Activated CD8-positive, alpha-beta memory T cell treated with anti-CD3 and anti-CD28 coated beads, Interleukin-2, amount 50 U/mL, for 24 hours (primary cell): ENCODE data around the gene ACTN4.
"Not testable (repeated sequence)": the region's sequence is repeated elsewhere in the genome, so short reads cannot be mapped to it uniquely, and the experiment has no call there.

Experiments used
- DNase-seq: peaks from one replicate; pipeline ENCODE4 v3.0.0-alpha.2; 2020; ENCODE audit errors: extremely low read depth

ACTN4 gene

GRCh38 chr19:38766276-38767047, 119.0 kb downstream of the ACTN4 start:
- no peak for DNase-seq

GRCh38 chr19:38769635-38770211, 122.3 kb downstream of the ACTN4 start:
- DNase-seq: peak; percentile 59

- DNase-seq: not testable (repeated sequence)
Measured at GRCh38 chr19:38770228-38770948, 122.9 kb downstream of the ACTN4 start.

GRCh38 chr19:38770949-38771275, 123.5 kb downstream of the ACTN4 start:
- DNase-seq: not testable (repeated sequence)

DNA sequence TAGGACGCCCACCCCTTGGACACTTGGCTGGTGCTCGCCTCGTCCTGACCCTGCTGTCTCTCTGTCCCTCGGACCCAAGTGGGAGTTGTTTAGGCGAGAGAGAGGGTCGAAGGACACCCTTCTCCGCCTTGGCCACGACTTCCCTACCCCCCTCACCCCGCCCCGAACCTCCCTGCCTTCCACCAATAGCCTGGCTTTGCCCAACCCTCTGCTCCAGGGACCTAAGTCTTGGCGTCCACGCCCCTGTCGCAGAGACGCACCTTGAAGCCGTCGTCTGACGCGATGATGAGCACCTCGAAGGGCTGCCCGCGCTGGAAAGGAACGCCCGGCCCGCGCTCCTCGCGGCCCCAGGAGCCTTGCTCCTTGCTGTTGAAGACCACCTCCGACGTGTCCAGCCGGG, 124.1 kb downstream of the ACTN4 start:
- DNase-seq: not testable (repeated sequence)

GRCh38 chr19:38773469-38774177, 126.2 kb downstream of the ACTN4 start, which contains the start of gene LGALS7:
Gene LGALS7, minus strand, starts transcription at chr19:38773517. Its CDS starts 25 bp downstream, at chr19:38773492.
- no peak for DNase-seq

DNA sequence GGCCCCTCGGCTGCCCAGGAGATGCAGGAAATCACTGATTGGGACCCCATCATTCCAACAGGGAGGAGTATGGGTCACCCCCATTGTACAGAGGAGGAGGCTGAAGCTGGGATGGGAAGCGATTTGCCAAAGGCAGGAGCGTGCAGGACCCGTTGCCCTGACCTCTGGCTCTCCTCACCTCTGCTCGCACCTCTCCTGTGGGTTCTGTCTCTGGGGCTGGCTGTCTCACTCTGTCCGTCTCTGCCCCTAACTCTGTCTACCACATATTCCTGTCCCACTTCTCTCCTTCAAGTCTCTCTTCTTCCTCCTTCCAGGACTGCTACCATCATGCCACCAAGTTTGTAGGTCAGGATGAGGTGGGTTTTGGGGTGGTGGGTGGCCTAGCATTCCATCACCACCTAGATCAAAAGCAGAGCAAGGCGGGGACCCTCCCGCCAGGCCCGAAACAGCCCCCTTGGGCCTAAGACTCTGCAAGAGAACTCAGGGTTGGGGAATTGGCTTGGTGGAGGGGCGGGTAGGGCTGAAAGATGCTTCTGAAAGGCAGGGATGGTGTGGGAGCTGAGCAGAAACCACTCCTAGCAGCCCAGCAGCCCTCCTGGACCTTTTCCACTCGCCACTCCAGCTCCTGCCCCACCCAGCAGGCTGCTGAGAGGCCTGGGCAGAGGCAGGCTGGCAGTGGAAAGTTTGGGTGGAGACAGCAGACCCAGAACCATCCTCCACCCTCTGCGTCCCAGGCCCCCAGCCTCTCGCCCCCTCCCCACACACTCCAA, 126.9 kb downstream of the ACTN4 start:
- no peak for DNase-seq

GRCh38 chr19:38778733-38779132, 131.3 kb downstream of the ACTN4 start:
- no peak for DNase-seq

DNA sequence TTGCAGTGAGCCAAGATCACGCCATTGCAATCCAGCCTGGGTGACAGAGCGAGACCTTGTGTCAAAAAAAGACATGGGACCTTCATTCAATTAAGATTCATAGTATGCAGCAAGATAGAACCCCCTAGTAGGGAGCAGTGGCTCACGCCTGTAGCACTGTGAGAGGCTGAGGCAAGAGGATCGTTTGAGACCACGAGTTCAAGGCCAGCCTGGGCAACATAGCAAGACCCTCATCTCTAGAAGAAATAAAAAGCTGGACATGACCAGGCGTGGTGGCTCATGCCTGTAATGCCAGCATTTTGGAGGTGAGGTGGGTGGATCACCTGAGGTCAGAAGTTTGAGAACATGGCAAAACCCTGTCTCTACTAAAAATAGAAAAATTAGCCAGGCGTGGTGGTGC, 133.0 kb downstream of the ACTN4 start:
- no peak for DNase-seq

DNA sequence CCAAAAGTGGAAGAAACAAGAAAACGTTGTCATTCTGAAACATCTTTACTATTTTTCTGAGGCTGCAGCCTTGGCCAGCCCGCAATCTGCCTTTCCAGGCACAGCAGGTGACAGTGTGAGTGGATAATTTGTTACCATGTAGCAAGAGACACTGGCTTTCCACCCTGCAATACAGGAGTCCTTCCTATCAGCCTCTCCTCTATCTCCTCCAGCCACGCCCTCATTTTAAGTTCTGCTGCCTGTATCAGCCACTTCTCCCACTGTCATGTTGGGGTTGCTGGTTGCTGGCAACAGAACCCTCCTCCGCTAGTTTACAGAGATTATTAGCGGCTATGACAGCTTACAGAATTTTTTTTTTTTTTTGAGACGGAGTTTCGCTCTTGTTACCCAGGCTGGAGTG, 133.6 kb downstream of the ACTN4 start:
- DNase-seq: no peak
